ENCODE measurements around the gene SLC26A1. TPM values are rescaled to one million over a fixed set of nuclear protein-coding genes. Genes with fewer than 3 reads are reported as not detected.
"Not testable (repeated sequence)": the region's sequence is repeated elsewhere in the genome, so short reads cannot be mapped to it uniquely, and the experiment has no call there.

SLC26A1 gene
- total RNA-seq, 2 experiments from 2014 or later, result 0.25 to 0.65 TPM

- no peaks in the 10 kb centered on the region for H3K9me3 Mint-ChIP-seq
- POLR2A ChIA-PET, result no interaction called here
- H3K36me3 Mint-ChIP-seq, result peaks cover 3% of the 10 kb centered on the region
- no peaks in the 10 kb centered on the region for H3K4me1 Mint-ChIP-seq
- H3K27ac Mint-ChIP-seq, result no peak overlapping the region
- no peaks in the 10 kb centered on the region for H3K27me3 Mint-ChIP-seq
- H3K4me3 Mint-ChIP-seq, result no peak overlapping the region
- DNase-seq, result no peak
- no peak for ATAC-seq (ENCODE audit: low read depth)
Observed at GRCh38 chr4:946103-946450, 47.1 kb downstream of the SLC26A1 start.

DNA sequence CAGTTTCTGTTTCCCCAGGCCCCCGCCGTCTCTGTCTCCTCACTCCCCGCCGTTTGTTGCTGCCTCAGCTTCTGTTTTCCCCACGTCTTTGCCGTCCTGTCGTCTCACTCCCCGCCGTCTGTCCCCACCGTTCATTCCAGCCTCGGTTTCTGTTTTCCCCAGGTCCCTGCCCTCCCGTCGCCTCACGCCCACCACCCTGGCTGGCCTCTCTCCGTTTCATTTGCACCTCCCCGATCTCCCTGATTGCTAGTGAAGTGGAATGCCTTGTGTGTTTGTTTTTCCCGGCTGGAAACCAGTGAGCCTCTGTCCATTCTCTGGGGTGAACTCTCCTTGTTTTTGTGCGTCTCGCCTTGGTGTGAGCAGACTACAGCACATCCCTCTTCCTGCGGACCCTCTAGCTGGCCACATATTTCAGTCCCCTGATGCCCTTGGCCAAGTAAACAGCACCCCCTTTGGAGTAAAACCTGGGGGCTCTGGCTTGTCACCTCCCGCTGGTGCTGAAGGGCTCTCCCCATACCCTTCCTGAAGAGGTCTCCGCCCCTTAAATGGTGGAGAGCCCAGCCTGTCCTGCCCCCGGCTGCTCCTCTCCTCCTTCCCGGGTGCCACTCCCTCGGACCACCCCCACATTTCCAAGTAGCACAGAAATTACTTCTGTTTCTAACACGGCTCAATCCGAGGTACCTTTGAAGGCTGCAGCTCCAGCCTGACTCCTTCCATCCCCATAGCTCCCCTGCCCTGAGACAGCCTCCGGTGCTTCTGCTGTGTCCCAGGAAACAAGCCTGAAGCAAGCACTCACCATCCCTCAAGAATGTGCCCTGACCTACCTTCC lies 47.7 kb downstream of the SLC26A1 start:
- no peaks in the 10 kb centered on the region for H3K4me1 Mint-ChIP-seq
- no peaks in the 10 kb centered on the region for H3K9me3 Mint-ChIP-seq
- no peak overlapping the region for H3K4me3 Mint-ChIP-seq
- peaks cover 3% of the 10 kb centered on the region for H3K36me3 Mint-ChIP-seq
- H3K27me3 Mint-ChIP-seq, result no peaks in the 10 kb centered on the region
- ATAC-seq (ENCODE audit: low read depth) (no peak), DNase-seq (no peak)
- H3K27ac Mint-ChIP-seq, result no peak overlapping the region
- POLR2A ChIA-PET, result no interaction called here

GRCh38 chr4:939508-939907 lies 53.7 kb downstream of the SLC26A1 start:
- H3K4me3 Mint-ChIP-seq; H3K36me3 Mint-ChIP-seq; ATAC-seq (ENCODE audit: low read depth); H3K9me3 Mint-ChIP-seq; H3K4me1 Mint-ChIP-seq; DNase-seq; H3K27me3 Mint-ChIP-seq; H3K27ac Mint-ChIP-seq: not testable (repeated sequence)
- POLR2A ChIA-PET, result interaction anchor here (0.6 kb wide), 1 partner anchor 35 kb away, joined by 3 read pairs; no protein-coding TSS in a partner anchor

Other genes with a start within 250 kb of the SLC26A1 start
- gene CPLX1, start 167.3 kb downstream of the SLC26A1 start, total RNA-seq, result 1 to 10 TPM; 3.7 to 5.0 TPM
- gene GAK, start 61.1 kb downstream of the SLC26A1 start, total RNA-seq, result 100 to 1,000 TPM; 169 to 182 TPM
- 10 to 100 TPM; 38.2 to 39.8 TPM for gene TMEM175, start 60.9 kb downstream of the SLC26A1 start, total RNA-seq
- 10 to 100 TPM; 31.3 to 32.4 TPM for gene DGKQ, start 19.8 kb downstream of the SLC26A1 start, total RNA-seq
- 10 to 100 TPM; 37.5 to 38.7 TPM for gene IDUA, start 6.4 kb downstream of the SLC26A1 start, total RNA-seq
- 10 to 100 TPM; 15.5 to 19.1 TPM for gene FGFRL1, start 18.2 kb upstream of the SLC26A1 start, total RNA-seq
- 1 to 10 TPM; 7.3 to 8.1 TPM for gene RNF212, start 120.2 kb upstream of the SLC26A1 start, total RNA-seq
- 10 to 100 TPM; 18.5 to 18.8 TPM for gene SPON2, start 179.2 kb upstream of the SLC26A1 start, total RNA-seq

Measured in activated naive CD8-positive, alpha-beta T cell treated with anti-CD3 and anti-CD28 coated beads, Interleukin-2, amount 10 ng/mL, durations not matched to agents 7 days and 5 days (primary cell).